PC-9 (cell line): ENCODE results near the gene OR10J5. TPM values are rescaled to one million over a fixed set of nuclear protein-coding genes. Genes with fewer than 3 reads are reported as not detected.

Experiments
- Bru-seq: library from RNA; stranded (reverse); fragments of 400-500 nt; gene quantifications from one replicate; lab custom pipeline; 2021; lab: Mats Ljungman, UMichigan
- BruChase-seq, 2 experiments: library from RNA; stranded (reverse); fragments of 400-500 nt; gene quantifications; one replicate each; lab custom pipeline; 2021; lab: Mats Ljungman, UMichigan
- BruUV-seq: library from RNA; stranded (reverse); fragments of 400-500 nt; replicated peaks from 2 replicates; lab custom pipeline; 2021; lab: Mats Ljungman, UMichigan
- CTCF ChIA-PET: fragments of 300-600 bp; sonication (Branson Sonifier 250); formaldehyde crosslinking; loops from one replicate; lab custom pipeline; 2022; ENCODE audit warnings: antibody characterized with exemption; lab: Charles Lee
- POLR2A ChIA-PET: fragments of 300-600 bp; sonication (Branson Sonifier 250); formaldehyde crosslinking; loops from one replicate; lab custom pipeline; 2022; ENCODE audit warnings: antibody characterized with exemption; ENCODE audit not compliant: unreplicated experiment; lab: Charles Lee
- DNase-seq, 2 experiments: peaks; one replicate each; pipeline versions ENCODE4 v3.0.0 to v3.0.0-alpha.2; 2015 to 2022; ENCODE audit warnings: mixed read lengths in 1 of 2
- H2AFZ ChIP-seq: fragments of 200-600 bp; sonication (generic); 2 replicates; pipeline ENCODE4 v1.8.1; 2017; ENCODE audit warnings: antibody characterized with exemption
- H3F3A ChIP-seq: fragments of 200-600 bp; sonication (generic); 2 replicates; pipeline ENCODE4 v1.8.1; 2017; ENCODE audit warnings: antibody characterized with exemption, mild to moderate bottlenecking, low read depth; ENCODE audit not compliant: insufficient read depth
- H3K27ac ChIP-seq: fragments of 200-600 bp; sonication (generic); 2 replicates; pipeline ENCODE4 v1.6.1; 2016; ENCODE audit warnings: mixed run types
- H3K27me3 ChIP-seq: fragments of 200-600 bp; sonication (generic); 2 replicates; pipeline ENCODE4 v1.6.1; 2016; ENCODE audit warnings: low read depth, mixed run types; ENCODE audit not compliant: insufficient read depth
- H3K36me3 ChIP-seq: fragments of 200-600 bp; sonication (generic); 2 replicates; pipeline ENCODE4 v1.6.1; 2016; ENCODE audit warnings: low read depth, mixed run types
- H3K4me1 ChIP-seq: fragments of 200-600 bp; sonication (generic); replicated peaks from 2 replicates; pipeline ENCODE4 v1.6.1; 2016; ENCODE audit warnings: mixed run types; ENCODE audit not compliant: insufficient read depth
- H3K4me2 ChIP-seq: fragments of 200-600 bp; sonication (generic); 2 replicates; pipeline ENCODE4 v1.6.1; 2017; ENCODE audit warnings: mixed run types
- H3K4me3 ChIP-seq: fragments of 200-600 bp; sonication (generic); 2 replicates; pipeline ENCODE4 v1.6.1; 2016; ENCODE audit warnings: mixed run types
- H3K79me2 ChIP-seq: fragments of 200-600 bp; sonication (generic); 2 replicates; pipeline ENCODE4 v1.6.1; 2017; ENCODE audit warnings: low read depth, mixed run types
- H3K9me2 ChIP-seq: fragments of 200-600 bp; sonication (generic); 2 replicates; pipeline ENCODE4 v1.8.1; 2017; ENCODE audit warnings: mild to moderate bottlenecking; ENCODE audit not compliant: insufficient read depth
- H3K9me3 ChIP-seq: fragments of 200-600 bp; sonication (generic); 2 replicates; pipeline ENCODE4 v1.8.1; 2016; ENCODE audit warnings: low read depth; ENCODE audit not compliant: insufficient read depth
- H4K20me1 ChIP-seq: fragments of 200-600 bp; sonication (generic); 2 replicates; pipeline ENCODE4 v1.8.1; 2017; ENCODE audit not compliant: insufficient read depth
- CTCF ChIP-seq: fragments of 200-600 bp; sonication (generic); conservative IDR thresholded peaks from 2 replicates; pipeline ENCODE4 v1.6.1; 2017; ENCODE audit warnings: mixed run types, antibody characterized with exemption, mild to moderate bottlenecking, moderate library complexity
- EZH2 ChIP-seq: fragments of 200-600 bp; sonication (generic); IDR thresholded peaks from 2 replicates; pipeline ENCODE4 v1.8.0; 2017; ENCODE audit warnings: antibody characterized with exemption, low read depth
- intact Hi-C: fragments of 100-400 bp; cut with micrococcal nuclease; formaldehyde crosslinking; loops from one replicate; pipeline ENCODE4 v1.10.0; 2022; ENCODE audit not compliant: unreplicated experiment
- long read RNA-seq: library from polyadenylated mRNA; stranded (forward); transcript quantifications from one replicate; pipeline ENCODE4 v2.0.0, GENCODE V29; 2022
- total RNA-seq: library from RNA; stranded (reverse); gene quantifications from 2 replicates; pipeline ENCODE4 v1.2.3, GENCODE V29; 2021

The OR10J5 gene
- total RNA-seq = not detected in 2 replicates
- not detected for Bru-seq, nascent RNA
- BruChase-seq, experiment 1, labeled RNA remaining after a 2-hour chase = not detected
- BruChase-seq, experiment 2, labeled RNA remaining after a 6-hour chase = not detected
- long read RNA-seq = 0 reads

- intact Hi-C loops = no loop called here
- Histone ChIP-seq H2AFZ (0 out of 2 replicates have a peak within 1 kb of the TSS, but pooled peaks have one; percentile 2), H3F3A (no peaks in the 10 kb centered on the region), H4K20me1 (no peaks in the 10 kb centered on the region; the same call in 1 of the 2 replicates), H3K9me3 (no peaks in the 10 kb centered on the region; the same call in 1 of the 2 replicates), H3K4me2 (no peak within 1 kb of the TSS), H3K4me3 (no peak within 1 kb of the TSS), H3K9me2 (no peaks in the 10 kb centered on the region), H3K36me3 (no peaks in the 10 kb centered on the region), H3K27me3 (no peaks in the 10 kb centered on the region), H3K27ac (no peak within 1 kb of the TSS), H3K4me1 (no peaks in the 10 kb centered on the region), H3K79me2 (no peaks in the 10 kb centered on the region)
- POLR2A ChIA-PET = no interaction called here
- no peak for TF ChIP-seq CTCF
- TF ChIP-seq EZH2 = no peak
- no TSS peak for BruUV-seq
- no peak for DNase-seq
- CTCF ChIA-PET = no interaction called here
Measured at GRCh38 chr1:159535907-159536306, at the start of gene OR10J5. OR10J5 (minus strand) TSS chr1:159536007; CDS start chr1:159536007, 0 bp downstream.

GRCh38 chr1:159584536-159584935 lies 48.7 kb upstream of the OR10J5 start:
- H3K79me2 ChIP-seq = no peaks in the 10 kb centered on the region
- ChIA-PET POLR2A (no interaction called here), CTCF (no interaction called here)
- H3K9me3 ChIP-seq = no peaks in the 10 kb centered on the region
- intact Hi-C loops = no loop called here
- no peak for DNase-seq
- H3F3A ChIP-seq = no peaks in the 10 kb centered on the region
- H2AFZ ChIP-seq = no peak overlapping the region
- H3K4me1 ChIP-seq = no peaks in the 10 kb centered on the region
- no peak overlapping the region for H3K4me2 ChIP-seq
- no peaks in the 10 kb centered on the region for H3K36me3 ChIP-seq
- no peaks in the 10 kb centered on the region for H4K20me1 ChIP-seq
- no peak overlapping the region for H3K27ac ChIP-seq
- H3K9me2 ChIP-seq = no peaks in the 10 kb centered on the region
- TF ChIP-seq CTCF = no peak
- no peak for TF ChIP-seq EZH2
- no TSS peak for BruUV-seq
- no peaks in the 10 kb centered on the region for H3K27me3 ChIP-seq
- H3K4me3 ChIP-seq = no peak overlapping the region

GRCh38 chr1:159581422-159581821 lies 45.6 kb upstream of the OR10J5 start:
- no peak overlapping the region for H2AFZ ChIP-seq
- no peaks in the 10 kb centered on the region for H3K36me3 ChIP-seq
- ChIA-PET POLR2A (no interaction called here), CTCF (no interaction called here)
- no peak overlapping the region for H3K27ac ChIP-seq
- intact Hi-C loops = no loop called here
- no peak overlapping the region for H3K4me3 ChIP-seq
- no peaks in the 10 kb centered on the region for H3K4me1 ChIP-seq
- H3K9me3 ChIP-seq = no peaks in the 10 kb centered on the region
- no peak for DNase-seq
- no TSS peak for BruUV-seq
- TF ChIP-seq CTCF (no peak), EZH2 (no peak)
- H3K4me2 ChIP-seq = no peak overlapping the region
- H3F3A ChIP-seq = no peaks in the 10 kb centered on the region
- no peaks in the 10 kb centered on the region for H3K9me2 ChIP-seq
- no peaks in the 10 kb centered on the region for H3K79me2 ChIP-seq
- H3K27me3 ChIP-seq = no peaks in the 10 kb centered on the region
- no peaks in the 10 kb centered on the region for H4K20me1 ChIP-seq
